ENCODE measurements around the gene FAM170B.

Gene FAM170B

DNA sequence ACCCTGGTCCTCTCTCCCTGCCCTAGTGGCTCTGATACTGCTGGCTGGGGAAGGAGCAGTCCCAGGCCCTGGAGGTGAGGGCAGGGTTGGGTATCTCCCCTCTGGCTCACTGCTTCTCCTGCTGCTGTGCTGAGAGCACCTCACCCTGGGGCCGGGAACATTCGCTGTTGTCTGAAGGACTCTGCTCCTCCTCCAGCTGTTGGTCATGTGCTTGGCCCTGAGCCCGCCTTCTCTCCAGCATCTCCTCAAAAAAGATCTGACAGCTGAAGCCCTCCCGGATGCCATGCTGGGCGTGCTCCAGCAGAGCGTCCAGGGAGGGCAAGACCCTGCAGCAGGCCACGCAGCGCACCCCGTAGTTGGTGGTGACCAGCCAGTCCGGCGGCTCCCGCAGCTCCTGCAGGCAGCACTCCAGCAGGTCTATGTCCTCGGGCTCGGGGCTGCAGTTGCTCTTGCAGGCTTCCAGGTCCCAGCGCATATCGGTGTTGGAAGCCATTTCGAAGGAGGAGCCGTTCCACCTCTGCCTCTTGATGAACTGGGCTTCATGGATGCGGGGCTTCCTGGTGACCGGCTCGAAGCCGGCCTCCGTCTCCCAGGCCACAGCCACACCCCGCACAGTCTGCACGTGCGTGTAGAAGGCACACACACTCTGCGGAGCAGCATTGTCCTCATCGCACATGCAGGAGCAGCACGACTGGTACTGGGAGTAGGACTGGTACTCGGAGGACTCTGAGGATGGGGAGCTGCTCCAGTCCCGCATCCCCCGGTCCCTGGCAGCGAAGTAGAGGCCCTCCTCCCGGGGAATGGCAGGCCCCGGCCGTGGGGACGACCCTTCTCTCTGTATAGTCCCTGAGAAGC, 2.1 kb downstream of the FAM170B start:
- FAIRE-seq (no peak), DNase-seq (ENCODE audit: insufficient read length, low spot score) (no peak)

GRCh38 chr10:49129376-49129775, 4.4 kb downstream of the FAM170B start:
- DNase-seq (ENCODE audit: insufficient read length, low spot score): no peak
- FAIRE-seq: no peak

DNA sequence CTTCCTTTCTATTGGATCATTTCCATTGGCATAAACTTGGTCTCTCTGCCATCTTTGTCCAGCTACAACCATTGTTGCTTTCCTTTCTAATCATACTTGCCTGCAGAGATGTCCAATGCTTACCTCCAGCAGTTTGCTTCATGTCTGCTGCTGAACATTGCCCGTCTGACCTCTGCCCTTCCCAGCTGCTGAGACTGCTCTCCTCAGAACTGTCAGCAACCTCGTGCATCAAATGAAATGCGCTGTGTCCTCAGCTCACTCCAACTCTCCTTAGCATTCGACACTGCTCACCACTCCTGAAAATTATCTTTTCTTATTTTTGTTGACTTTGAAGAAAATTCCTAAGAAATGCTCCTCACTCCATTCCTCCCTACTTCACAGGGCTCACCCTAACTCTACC, 5.0 kb downstream of the FAM170B start:
- no peak for FAIRE-seq
- no peak for DNase-seq (ENCODE audit: insufficient read length, low spot score)

- no peak for FAIRE-seq
- DNase-seq (ENCODE audit: insufficient read length, low spot score): no peak
Observed at GRCh38 chr10:49123981-49124950, 9.6 kb downstream of the FAM170B start.

DNA sequence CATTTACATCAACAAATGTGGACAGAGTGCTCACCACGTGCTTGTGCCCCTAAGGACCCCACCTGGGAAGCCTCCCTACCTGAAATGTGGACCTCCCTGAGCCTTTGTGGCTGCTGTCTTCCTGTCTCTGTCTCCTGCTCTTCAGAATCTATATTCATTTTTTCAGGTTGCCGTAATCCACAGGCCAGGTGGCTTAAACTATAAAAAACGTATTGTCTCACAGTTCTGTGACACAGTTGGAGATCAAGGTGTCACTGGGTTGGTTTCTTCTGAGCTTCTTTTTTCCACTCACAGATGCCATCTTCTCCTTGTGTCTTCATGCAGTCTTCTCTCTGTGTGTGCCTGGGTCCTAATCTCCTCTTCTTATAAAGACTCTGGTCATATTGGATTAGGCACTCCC, 12.9 kb downstream of the FAM170B start:
- FAIRE-seq (no peak), DNase-seq (ENCODE audit: insufficient read length, low spot score) (no peak)

DNA sequence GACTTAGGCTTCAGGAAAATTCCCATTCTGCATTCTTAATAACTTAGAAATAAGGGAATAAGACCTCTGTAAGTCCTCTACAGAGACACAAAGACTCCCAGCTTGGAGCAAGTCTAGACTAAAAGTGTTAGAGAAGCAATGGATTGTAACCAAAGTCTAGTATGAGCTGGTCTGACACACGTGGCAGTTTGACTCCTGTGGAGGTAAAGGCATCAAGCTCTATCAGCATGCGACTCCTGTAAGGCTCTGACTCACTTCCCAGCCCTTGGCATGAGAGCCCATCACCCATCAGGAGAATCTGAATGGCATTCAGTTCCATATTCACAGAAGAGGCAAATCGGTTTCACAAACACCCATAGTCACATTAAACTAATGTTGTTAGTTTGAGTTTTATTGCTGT, 14.1 kb downstream of the FAM170B start:
- DNase-seq (ENCODE audit: insufficient read length, low spot score) (no peak), FAIRE-seq (no peak)

GRCh38 chr10:49118430-49119074, 15.3 kb downstream of the FAM170B start:
- FAIRE-seq (no peak), DNase-seq (ENCODE audit: insufficient read length, low spot score) (no peak)

- FAIRE-seq: no peak
- no peak for DNase-seq (ENCODE audit: insufficient read length, low spot score)
Observed at GRCh38 chr10:49117376-49118070, 16.3 kb downstream of the FAM170B start.

- DNase-seq (ENCODE audit: insufficient read length, low spot score) (no peak), FAIRE-seq (no peak)
Observed at GRCh38 chr10:49116509-49117375, 17.1 kb downstream of the FAM170B start.

DNA sequence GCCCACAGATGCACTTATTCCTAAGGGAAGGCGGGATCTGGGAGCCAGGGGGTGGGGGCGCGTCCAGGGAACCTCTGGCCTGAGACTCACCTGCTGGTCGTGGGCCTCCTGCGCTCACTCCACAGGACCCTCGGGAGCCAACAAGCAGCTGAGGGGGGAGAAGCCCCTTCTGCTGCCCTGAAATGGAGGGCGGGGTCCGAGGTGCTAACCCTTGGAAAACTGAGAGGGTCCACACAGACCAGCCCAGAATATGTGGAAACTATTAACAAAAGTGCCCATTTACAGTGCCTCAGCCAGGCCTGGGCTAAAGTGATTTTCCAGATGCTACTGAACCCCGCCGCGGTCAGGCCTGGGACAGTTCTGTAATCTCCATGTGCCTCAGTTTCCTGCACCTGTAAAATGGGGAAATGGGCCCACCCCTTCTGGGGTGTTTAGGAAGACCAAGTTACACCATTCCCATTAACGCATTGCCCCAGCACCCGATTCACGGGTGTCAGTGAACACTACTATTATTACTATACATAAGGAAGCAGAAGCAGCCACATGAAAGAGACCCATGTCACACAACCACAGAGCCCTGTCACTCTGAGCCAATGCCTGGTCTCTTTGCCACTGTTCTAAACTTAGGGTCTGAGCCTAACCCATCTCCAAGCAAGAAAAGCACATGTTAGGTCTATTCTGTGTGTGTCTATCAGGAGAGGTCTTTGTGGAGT, 17.9 kb downstream of the FAM170B start:
- FAIRE-seq (no peak), DNase-seq (ENCODE audit: insufficient read length, low spot score) (no peak)

GRCh38 chr10:49115015-49115795, 18.6 kb downstream of the FAM170B start, which contains the start of gene VSTM4:
Gene VSTM4, minus strand, starts transcription at chr10:49115522. Its CDS starts 37 bp downstream, at chr10:49115485.
- DNase-seq (ENCODE audit: insufficient read length, low spot score) (no peak), FAIRE-seq (no peak)

GRCh38 chr10:49114718-49115014, 19.2 kb downstream of the FAM170B start:
- no peak for FAIRE-seq
- DNase-seq (ENCODE audit: insufficient read length, low spot score): no peak

- FAIRE-seq: no peak
- DNase-seq (ENCODE audit: insufficient read length, low spot score): no peak
Observed at GRCh38 chr10:49113741-49114141, 20.1 kb downstream of the FAM170B start.

DNA sequence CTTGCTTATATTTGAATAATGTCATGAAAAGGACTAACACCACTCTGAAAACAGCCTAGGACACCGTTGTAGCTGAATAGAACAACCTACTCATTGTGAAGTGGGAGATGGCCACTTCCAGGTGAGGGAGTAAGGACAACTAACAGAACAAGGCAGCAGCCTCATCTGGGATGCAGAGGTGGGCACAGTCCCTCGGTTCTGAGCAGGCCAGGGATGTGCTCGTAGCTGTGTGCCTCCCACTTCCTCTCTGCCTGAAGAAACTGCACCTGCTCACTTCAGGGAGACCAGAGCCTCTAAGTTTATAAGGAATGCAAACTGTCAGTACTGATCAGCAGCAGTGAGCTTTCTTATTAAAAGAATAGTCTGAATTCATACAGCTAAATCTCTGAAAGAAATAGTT, 21.0 kb downstream of the FAM170B start:
- no peak for DNase-seq (ENCODE audit: insufficient read length, low spot score)
- FAIRE-seq: no peak

DNA sequence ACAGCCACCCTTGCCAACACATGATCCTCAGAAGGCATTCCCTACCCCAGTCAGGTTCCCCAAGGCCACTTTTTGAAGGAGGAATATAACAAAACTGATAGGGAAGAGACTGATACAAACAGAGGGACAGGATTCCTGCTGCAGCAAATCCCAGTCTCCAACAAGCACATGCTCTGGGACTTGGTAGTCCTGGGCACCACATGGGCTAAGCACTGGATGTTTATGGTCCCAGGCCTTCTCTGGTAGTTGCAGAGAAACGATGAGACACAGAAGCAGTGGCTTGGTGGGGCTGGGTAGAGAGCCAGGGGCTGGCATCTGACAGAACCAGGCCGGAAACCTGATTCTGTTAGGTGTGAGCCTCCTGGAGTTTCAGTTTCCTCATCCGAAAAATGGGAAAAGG, 21.7 kb downstream of the FAM170B start:
- DNase-seq (ENCODE audit: insufficient read length, low spot score) (no peak), FAIRE-seq (no peak)

- FAIRE-seq (no peak), DNase-seq (ENCODE audit: insufficient read length, low spot score) (no peak)
Observed at GRCh38 chr10:49111320-49111698, 22.5 kb downstream of the FAM170B start.

DNA sequence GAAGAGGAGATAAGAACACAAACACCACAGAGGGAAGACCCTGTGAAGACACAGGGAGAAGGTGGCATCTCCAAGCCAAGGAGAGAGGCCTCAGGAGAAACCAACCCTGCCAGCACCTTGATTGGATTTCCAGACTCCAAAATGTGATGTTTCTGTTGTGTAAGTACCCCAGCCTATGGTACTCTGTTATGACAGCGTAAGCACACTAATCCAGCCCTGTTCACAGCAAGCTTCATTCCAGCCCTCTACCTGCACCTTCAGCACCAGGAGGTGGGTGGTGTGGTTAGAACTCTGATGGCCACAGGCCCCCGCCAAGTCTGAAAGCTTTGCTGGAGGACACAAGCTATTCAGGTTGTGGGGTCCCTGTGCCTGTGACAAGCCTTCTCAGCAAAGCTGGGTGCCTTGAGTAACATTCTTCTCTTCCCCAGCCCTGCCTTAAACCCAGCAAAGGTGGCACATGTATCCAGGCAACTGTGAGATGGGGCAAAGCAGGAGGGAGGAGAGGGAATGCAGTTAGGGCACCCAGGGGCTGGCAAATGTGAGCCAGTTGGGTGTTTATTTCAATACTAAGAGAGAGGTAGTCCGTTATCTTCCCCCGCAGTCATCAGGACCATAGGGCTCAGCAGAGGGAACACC, 23.0 kb downstream of the FAM170B start:
- DNase-seq (ENCODE audit: insufficient read length, low spot score) (no peak), FAIRE-seq (no peak)
